Measurements from ENCODE around the gene TPO.
"Not testable (repeated sequence)": the region's sequence is repeated elsewhere in the genome, so short reads cannot be mapped to it uniquely, and the experiment has no call there.

The TPO gene

DNA sequence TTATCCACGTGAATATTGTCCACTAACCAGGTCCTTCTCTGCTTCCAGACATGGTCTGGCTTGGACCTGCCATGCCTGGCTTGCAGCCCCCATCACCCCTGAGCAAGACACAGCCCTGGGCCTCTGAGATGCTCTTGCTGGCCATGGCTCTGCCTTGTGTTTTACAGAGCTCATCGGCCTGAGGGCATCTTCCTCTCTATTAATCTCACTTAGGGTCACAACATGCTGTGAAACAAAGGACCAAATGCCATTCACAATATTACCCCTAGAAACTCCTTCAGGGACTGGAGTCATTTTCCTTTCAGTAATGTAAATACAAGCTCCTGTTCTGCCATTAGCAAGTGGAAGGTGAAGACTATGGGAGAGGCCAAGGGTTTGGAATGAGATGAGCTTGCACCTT, 6.8 kb upstream of the TPO start:
- Histone ChIP-seq H3K9me3 (ENCODE audit: control insufficient read depth, insufficient read depth, low read length) (no peaks in the 10 kb centered on the region), H3K4me1 (ENCODE audit: control insufficient read depth, insufficient read depth, low read length) (no peaks in the 10 kb centered on the region), H3K4me3 (ENCODE audit: low read depth, low read length) (no peak overlapping the region), H3K9ac (ENCODE audit: low read depth, low read length) (no peak overlapping the region), H3K27me3 (ENCODE audit: control insufficient read depth, insufficient read depth, low read length) (no peaks in the 10 kb centered on the region), H3K36me3 (ENCODE audit: control insufficient read depth, insufficient read depth, low read length) (no peaks in the 10 kb centered on the region)

DNA sequence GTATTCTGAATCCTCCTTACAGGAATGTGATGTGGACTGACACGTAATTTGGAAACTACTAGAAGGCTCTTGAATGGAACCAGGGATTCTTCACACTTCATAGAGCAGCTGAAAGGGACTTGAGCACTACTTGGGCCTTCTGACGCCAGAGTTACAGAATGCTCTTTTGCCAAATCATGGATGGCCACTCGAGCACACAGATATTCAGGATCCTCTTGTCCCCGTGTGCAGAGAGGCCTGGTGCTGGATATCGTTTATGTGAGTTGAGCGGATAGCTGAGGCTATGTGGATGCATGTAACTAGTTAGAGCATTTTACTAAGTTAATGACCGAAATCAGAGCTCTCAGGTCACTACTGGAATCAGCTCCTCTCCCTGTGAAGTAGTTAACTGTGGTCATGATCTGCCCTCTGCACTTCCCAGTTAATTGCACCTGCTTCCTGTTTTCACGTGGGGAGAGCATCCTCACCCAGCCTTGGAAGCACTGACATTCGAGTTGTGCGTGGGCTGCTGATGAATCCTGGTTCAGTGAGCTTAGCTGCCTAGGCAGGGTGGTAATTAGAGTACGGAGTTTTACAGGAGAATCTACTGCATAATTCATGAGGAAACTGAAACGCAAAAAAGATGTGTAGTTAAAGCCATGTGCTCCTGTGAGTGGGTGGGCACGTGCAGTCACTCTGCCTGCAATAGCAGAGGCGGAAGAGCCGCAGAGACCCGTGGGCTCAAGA, 5.2 kb upstream of the TPO start:
- H3K27me3 ChIP-seq (ENCODE audit: control insufficient read depth, insufficient read depth, low read length), result peaks cover 3% of the 10 kb centered on the region
- no peak overlapping the region for H3K9ac ChIP-seq (ENCODE audit: low read depth, low read length)
- no peaks in the 10 kb centered on the region for H3K4me1 ChIP-seq (ENCODE audit: control insufficient read depth, insufficient read depth, low read length)
- no peaks in the 10 kb centered on the region for H3K36me3 ChIP-seq (ENCODE audit: control insufficient read depth, insufficient read depth, low read length)
- no peak overlapping the region for H3K4me3 ChIP-seq (ENCODE audit: low read depth, low read length)
- no peaks in the 10 kb centered on the region for H3K9me3 ChIP-seq (ENCODE audit: control insufficient read depth, insufficient read depth, low read length)

GRCh38 chr2:1414121-1414520, 858 bp downstream of the TPO start:
- Histone ChIP-seq H3K9ac (ENCODE audit: low read depth, low read length) (no peak overlapping the region), H3K4me1 (ENCODE audit: control insufficient read depth, insufficient read depth, low read length) (no peaks in the 10 kb centered on the region), H3K9me3 (ENCODE audit: control insufficient read depth, insufficient read depth, low read length) (no peaks in the 10 kb centered on the region), H3K36me3 (ENCODE audit: control insufficient read depth, insufficient read depth, low read length) (no peaks in the 10 kb centered on the region), H3K4me3 (ENCODE audit: low read depth, low read length) (no peak overlapping the region), H3K27me3 (ENCODE audit: control insufficient read depth, insufficient read depth, low read length) (peaks cover 3% of the 10 kb centered on the region)

DNA sequence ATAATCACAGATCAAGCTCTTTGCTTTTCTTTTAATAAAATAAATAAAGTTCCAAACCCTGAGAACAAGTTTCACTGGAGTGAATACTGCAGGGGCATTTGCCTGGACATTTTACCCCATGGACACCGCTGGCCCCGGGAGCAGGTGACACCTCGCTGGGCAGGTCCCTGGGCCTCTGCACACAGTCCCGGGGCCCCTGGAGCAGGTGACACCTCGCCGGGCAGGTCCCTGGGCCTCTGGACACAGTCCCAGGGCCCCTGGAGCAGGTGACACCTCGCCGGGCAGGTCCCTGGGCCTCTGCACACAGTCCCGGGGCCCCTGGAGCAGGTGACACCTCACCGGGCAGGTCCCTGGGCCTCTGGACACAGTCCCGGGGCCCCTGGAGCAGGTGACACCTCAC, 1.6 kb downstream of the TPO start:
- H3K36me3 ChIP-seq (ENCODE audit: control insufficient read depth, insufficient read depth, low read length); H3K9ac ChIP-seq (ENCODE audit: low read depth, low read length); H3K4me3 ChIP-seq (ENCODE audit: low read depth, low read length); H3K27me3 ChIP-seq (ENCODE audit: control insufficient read depth, insufficient read depth, low read length); H3K4me1 ChIP-seq (ENCODE audit: control insufficient read depth, insufficient read depth, low read length); H3K9me3 ChIP-seq (ENCODE audit: control insufficient read depth, insufficient read depth, low read length): not testable (repeated sequence)

DNA sequence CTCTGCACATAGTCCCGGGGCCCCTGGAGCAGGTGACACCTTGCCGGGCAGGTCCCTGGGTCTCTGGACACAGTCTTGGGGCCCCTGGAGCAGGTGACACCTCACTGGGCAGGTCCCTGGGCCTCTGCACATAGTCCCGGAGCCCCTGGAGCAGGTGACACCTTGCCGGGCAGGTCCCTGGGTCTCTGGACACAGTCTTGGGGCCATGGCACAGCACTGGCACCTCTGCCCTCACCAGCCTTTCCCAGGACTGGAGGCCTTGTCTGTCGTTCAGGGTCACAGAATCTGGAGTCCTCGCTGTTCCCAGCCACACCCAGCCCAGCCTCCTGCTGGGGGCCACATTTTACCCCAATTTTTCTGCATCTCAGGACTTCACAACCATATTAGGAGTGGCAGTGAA, 2.2 kb downstream of the TPO start:
- no peak overlapping the region for H3K4me3 ChIP-seq (ENCODE audit: low read depth, low read length)
- no peaks in the 10 kb centered on the region for H3K9me3 ChIP-seq (ENCODE audit: control insufficient read depth, insufficient read depth, low read length)
- H3K9ac ChIP-seq (ENCODE audit: low read depth, low read length), result no peak overlapping the region
- peaks cover 3% of the 10 kb centered on the region for H3K27me3 ChIP-seq (ENCODE audit: control insufficient read depth, insufficient read depth, low read length)
- H3K4me1 ChIP-seq (ENCODE audit: control insufficient read depth, insufficient read depth, low read length), result no peaks in the 10 kb centered on the region
- no peaks in the 10 kb centered on the region for H3K36me3 ChIP-seq (ENCODE audit: control insufficient read depth, insufficient read depth, low read length)

GRCh38 chr2:1418566-1418965, 5.3 kb downstream of the TPO start:
- Histone ChIP-seq H3K36me3 (ENCODE audit: control insufficient read depth, insufficient read depth, low read length) (no peaks in the 10 kb centered on the region), H3K4me3 (ENCODE audit: low read depth, low read length) (no peak overlapping the region), H3K27me3 (ENCODE audit: control insufficient read depth, insufficient read depth, low read length) (peaks cover 2% of the 10 kb centered on the region), H3K4me1 (ENCODE audit: control insufficient read depth, insufficient read depth, low read length) (no peaks in the 10 kb centered on the region), H3K9me3 (ENCODE audit: control insufficient read depth, insufficient read depth, low read length) (no peaks in the 10 kb centered on the region), H3K9ac (ENCODE audit: low read depth, low read length) (no peak overlapping the region)

GRCh38 chr2:1420746-1421480, 7.7 kb downstream of the TPO start:
- H3K9me3 ChIP-seq (ENCODE audit: control insufficient read depth, insufficient read depth, low read length), result no peaks in the 10 kb centered on the region
- H3K36me3 ChIP-seq (ENCODE audit: control insufficient read depth, insufficient read depth, low read length), result no peaks in the 10 kb centered on the region
- no peaks in the 10 kb centered on the region for H3K4me1 ChIP-seq (ENCODE audit: control insufficient read depth, insufficient read depth, low read length)
- H3K9ac ChIP-seq (ENCODE audit: low read depth, low read length), result no peak overlapping the region
- H3K4me3 ChIP-seq (ENCODE audit: low read depth, low read length), result no peak overlapping the region
- peaks cover 2% of the 10 kb centered on the region for H3K27me3 ChIP-seq (ENCODE audit: control insufficient read depth, insufficient read depth, low read length)

DNA sequence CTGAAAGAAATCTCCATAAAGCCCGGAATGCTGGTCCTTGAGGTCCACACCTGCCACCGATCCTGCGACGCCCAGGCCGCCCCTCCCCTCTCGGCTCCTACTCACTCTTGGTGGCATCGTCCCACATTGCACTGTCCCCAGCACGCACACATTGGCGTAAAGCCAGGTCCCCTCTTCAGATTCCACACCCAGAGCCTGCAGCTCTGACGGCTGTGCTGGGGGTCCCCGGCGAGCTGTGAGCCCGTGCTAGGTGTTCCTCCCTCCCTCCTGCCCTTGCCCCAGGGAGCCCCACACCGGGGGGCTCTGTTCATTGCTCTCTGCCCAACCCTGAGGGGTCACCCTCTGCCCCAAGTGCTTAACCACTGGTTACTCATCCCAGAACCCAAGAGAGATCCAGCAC, 8.5 kb downstream of the TPO start:
- no peaks in the 10 kb centered on the region for H3K4me1 ChIP-seq (ENCODE audit: control insufficient read depth, insufficient read depth, low read length)
- H3K27me3 ChIP-seq (ENCODE audit: control insufficient read depth, insufficient read depth, low read length), result peaks cover 2% of the 10 kb centered on the region
- H3K9me3 ChIP-seq (ENCODE audit: control insufficient read depth, insufficient read depth, low read length), result no peaks in the 10 kb centered on the region
- H3K9ac ChIP-seq (ENCODE audit: low read depth, low read length), result no peak overlapping the region
- H3K36me3 ChIP-seq (ENCODE audit: control insufficient read depth, insufficient read depth, low read length), result no peaks in the 10 kb centered on the region
- H3K4me3 ChIP-seq (ENCODE audit: low read depth, low read length), result no peak overlapping the region

GRCh38 chr2:1422131-1422530, 8.9 kb downstream of the TPO start:
- H3K4me3 ChIP-seq (ENCODE audit: low read depth, low read length), result no peak overlapping the region
- peaks cover 2% of the 10 kb centered on the region for H3K27me3 ChIP-seq (ENCODE audit: control insufficient read depth, insufficient read depth, low read length)
- no peaks in the 10 kb centered on the region for H3K36me3 ChIP-seq (ENCODE audit: control insufficient read depth, insufficient read depth, low read length)
- H3K4me1 ChIP-seq (ENCODE audit: control insufficient read depth, insufficient read depth, low read length), result no peaks in the 10 kb centered on the region
- no peak overlapping the region for H3K9ac ChIP-seq (ENCODE audit: low read depth, low read length)
- H3K9me3 ChIP-seq (ENCODE audit: control insufficient read depth, insufficient read depth, low read length), result no peaks in the 10 kb centered on the region

DNA sequence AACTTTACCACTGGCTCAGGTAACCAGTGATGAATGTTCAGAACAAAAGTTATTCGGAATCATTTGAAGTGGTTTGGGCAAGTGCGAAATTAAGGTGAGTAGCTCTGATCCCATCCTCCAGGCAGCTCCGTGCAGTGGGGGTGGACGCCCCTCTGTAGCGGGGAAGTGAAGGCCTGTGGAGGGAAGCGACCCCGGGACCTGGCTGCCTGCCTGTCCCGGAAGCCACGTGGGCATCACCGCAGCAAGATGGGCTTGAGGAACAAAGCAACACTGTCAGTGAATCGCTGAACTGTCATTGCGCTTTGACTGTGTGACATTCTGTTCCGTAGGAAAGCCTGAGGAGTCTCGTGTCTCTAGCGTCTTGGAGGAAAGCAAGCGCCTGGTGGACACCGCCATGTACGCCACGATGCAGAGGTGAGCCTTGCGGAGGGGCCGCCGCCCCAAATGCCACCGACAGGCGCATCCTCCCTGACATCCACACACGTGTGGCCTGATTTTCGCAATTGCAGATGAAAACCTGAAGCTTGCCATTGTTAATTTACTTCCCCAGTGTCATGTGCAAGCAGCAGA, 9.5 kb downstream of the TPO start:
- H3K27me3 ChIP-seq (ENCODE audit: control insufficient read depth, insufficient read depth, low read length), result peaks cover 2% of the 10 kb centered on the region
- H3K4me3 ChIP-seq (ENCODE audit: low read depth, low read length), result no peak overlapping the region
- H3K9ac ChIP-seq (ENCODE audit: low read depth, low read length), result no peak overlapping the region
- H3K4me1 ChIP-seq (ENCODE audit: control insufficient read depth, insufficient read depth, low read length), result no peaks in the 10 kb centered on the region
- H3K9me3 ChIP-seq (ENCODE audit: control insufficient read depth, insufficient read depth, low read length), result no peaks in the 10 kb centered on the region
- no peaks in the 10 kb centered on the region for H3K36me3 ChIP-seq (ENCODE audit: control insufficient read depth, insufficient read depth, low read length)

DNA sequence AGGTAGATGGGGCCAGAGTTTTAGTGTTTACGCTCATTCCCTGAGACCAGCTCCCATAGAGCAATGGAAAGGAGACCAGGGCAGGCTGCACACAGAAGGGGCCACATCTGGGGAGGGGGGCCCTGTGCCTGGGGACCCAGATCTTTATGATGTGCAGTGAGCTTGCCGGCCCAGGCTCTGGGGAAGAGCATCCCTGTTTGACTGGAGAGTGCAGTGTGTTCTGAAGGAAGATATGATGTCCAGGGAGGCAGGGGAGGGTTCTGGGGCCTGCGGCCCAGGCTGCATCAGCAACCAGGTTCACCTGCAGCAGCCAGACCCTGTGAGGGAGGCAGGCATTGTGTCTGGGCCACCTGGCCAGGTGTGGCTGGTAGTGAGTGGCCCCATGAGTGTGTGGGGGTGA, 13.8 kb downstream of the TPO start:
- Histone ChIP-seq H3K36me3 (ENCODE audit: control insufficient read depth, insufficient read depth, low read length) (no peaks in the 10 kb centered on the region), H3K9ac (ENCODE audit: low read depth, low read length) (no peak overlapping the region), H3K27me3 (ENCODE audit: control insufficient read depth, insufficient read depth, low read length) (no peaks in the 10 kb centered on the region), H3K9me3 (ENCODE audit: control insufficient read depth, insufficient read depth, low read length) (no peaks in the 10 kb centered on the region), H3K4me1 (ENCODE audit: control insufficient read depth, insufficient read depth, low read length) (no peaks in the 10 kb centered on the region), H3K4me3 (ENCODE audit: low read depth, low read length) (no peak overlapping the region)

DNA sequence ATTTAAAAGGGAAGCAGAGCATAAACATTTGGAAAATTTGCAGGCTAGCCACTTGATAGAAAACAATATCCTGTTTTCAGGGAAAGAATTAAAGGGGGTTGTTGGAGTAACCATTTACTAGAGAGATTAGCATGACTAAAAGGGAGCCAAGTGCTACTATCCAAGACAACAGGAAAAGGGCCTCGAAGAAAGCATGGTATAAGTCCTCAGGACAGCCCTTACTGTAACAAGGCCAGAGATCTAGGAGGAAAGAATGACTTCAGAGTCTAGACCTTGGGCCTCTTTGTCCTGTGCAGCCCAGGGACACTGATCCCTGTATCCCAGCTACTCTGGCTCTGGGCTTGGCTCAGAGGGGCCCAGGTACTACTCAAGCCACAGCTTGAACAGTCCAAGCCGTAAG, 16.6 kb downstream of the TPO start:
- H3K4me1 ChIP-seq (ENCODE audit: control insufficient read depth, insufficient read depth, low read length), result no peaks in the 10 kb centered on the region
- no peak overlapping the region for H3K4me3 ChIP-seq (ENCODE audit: low read depth, low read length)
- H3K9me3 ChIP-seq (ENCODE audit: control insufficient read depth, insufficient read depth, low read length), result no peaks in the 10 kb centered on the region
- H3K36me3 ChIP-seq (ENCODE audit: control insufficient read depth, insufficient read depth, low read length), result no peaks in the 10 kb centered on the region
- no peaks in the 10 kb centered on the region for H3K27me3 ChIP-seq (ENCODE audit: control insufficient read depth, insufficient read depth, low read length)
- H3K9ac ChIP-seq (ENCODE audit: low read depth, low read length), result no peak overlapping the region
